ENCODE measurements around the gene LACTB.

LACTB gene

GRCh38 chr15:63156086-63156710 lies 34.5 kb downstream of the LACTB start:
- TF ChIP-seq CTCF (IDR thresholded peaks at IDR 0.05; ENCODE audit: low read depth, low read length): no peak
- DNase-seq (ENCODE audit: low read depth, low spot score): peak; percentile 29
- in situ Hi-C loops (cut with HindIII; ENCODE audit: low sequenced_read_pairs): no loop called here
- H3K4me3 ChIP-seq (ENCODE audit: low read depth, low read length): peak overlapping the region; percentile 78

GRCh38 chr15:63156755-63157117 lies 35.1 kb downstream of the LACTB start:
- no peak for TF ChIP-seq CTCF (IDR thresholded peaks at IDR 0.05; ENCODE audit: low read depth, low read length)
- in situ Hi-C loops (cut with HindIII; ENCODE audit: low sequenced_read_pairs): no loop called here
- peak overlapping the region; percentile 78 for H3K4me3 ChIP-seq (ENCODE audit: low read depth, low read length)
- DNase-seq (ENCODE audit: low read depth, low spot score): peak; percentile 48

- H3K4me3 ChIP-seq (ENCODE audit: low read depth, low read length): peak within 1 kb of the TSS; percentile 78
- TF ChIP-seq CTCF (IDR thresholded peaks at IDR 0.05; ENCODE audit: low read depth, low read length): no peak
- peak; percentile 96 for DNase-seq (ENCODE audit: low read depth, low spot score)
- in situ Hi-C loops (cut with HindIII; ENCODE audit: low sequenced_read_pairs): no loop called here
Measured at GRCh38 chr15:63157118-63157843, 35.6 kb downstream of the LACTB start, which contains the start of gene RPS27L. RPS27L (minus strand) TSS chr15:63157477; CDS start chr15:63157405, 72 bp downstream.

GRCh38 chr15:63157891-63158431 lies 36.3 kb downstream of the LACTB start:
- in situ Hi-C loops (cut with HindIII; ENCODE audit: low sequenced_read_pairs): no loop called here
- TF ChIP-seq CTCF (IDR thresholded peaks at IDR 0.05; ENCODE audit: low read depth, low read length): peak; percentile 20
- DNase-seq (ENCODE audit: low read depth, low spot score): peak; percentile 85

GRCh38 chr15:63160638-63161037 lies 39.0 kb downstream of the LACTB start:
- in situ Hi-C loops (cut with HindIII; ENCODE audit: low sequenced_read_pairs): no loop called here
- H3K4me3 ChIP-seq (ENCODE audit: low read depth, low read length): no peak overlapping the region
- DNase-seq (ENCODE audit: low read depth, low spot score): no peak
- TF ChIP-seq CTCF (IDR thresholded peaks at IDR 0.05; ENCODE audit: low read depth, low read length): no peak

More at GRCh38 chr15:63157891-63158431, 36.3 kb downstream of the LACTB start:
- H3K4me3 ChIP-seq (ENCODE audit: low read depth, low read length): peak overlapping the region; percentile 78

- in situ Hi-C loops (cut with HindIII; ENCODE audit: low sequenced_read_pairs): no loop called here
- no peak overlapping the region for H3K4me3 ChIP-seq (ENCODE audit: low read depth, low read length)
- DNase-seq (ENCODE audit: low read depth, low spot score): no peak
- no peak for TF ChIP-seq CTCF (IDR thresholded peaks at IDR 0.05; ENCODE audit: low read depth, low read length)
Measured at GRCh38 chr15:63163217-63163616, 41.6 kb downstream of the LACTB start.
